K562 (cell line): ENCODE data around the gene RASAL3. TPM values are rescaled to one million over a fixed set of nuclear protein-coding genes. Genes with fewer than 3 reads are reported as not detected.

Source experiments
- ATAC-seq: fragments of 200-7000 bp; cut with Tn5 transposase; 3 replicates; pipeline ENCODE4 v1.9.1; 2020; ENCODE audit warnings: moderate library complexity
- BruUV-seq: library from RNA; stranded (reverse); fragments of 400-500 nt; replicated peaks from 2 replicates; lab custom pipeline; 2021; lab: Mats Ljungman, UMichigan
- CTCF ChIA-PET: fragments of 300-600 bp; formaldehyde crosslinking; extraction: SDS; loops from one replicate; lab custom pipeline; 2021; ENCODE audit warnings: low intra/inter-chr PET ratio; lab: Yijun Ruan, JAX
- POLR2A ChIA-PET: fragments of 300-600, 350-650 bp; sonication (Branson Sonifier 250); formaldehyde crosslinking; extraction: SDS; loops from one replicate; lab custom pipeline; 2021; ENCODE audit warnings: antibody characterized with exemption, inconsistent platforms; lab: Yijun Ruan, JAX
- DNase-seq, 4 experiments: peaks; one replicate each; pipeline versions ENCODE4 v3.0.0 to v3.0.0-alpha.2; 2011 to 2018; ENCODE audit warnings: low spot score in 3 of 4, mixed read lengths in 3 of 4; ENCODE audit errors: extremely low read depth in 1 of 4
- FAIRE-seq: peaks from 2 replicates; lab custom pipeline; 2011; peaks lifted over from hg19 to GRCh38; lab: Jason Lieb, UNC
- H2AFZ ChIP-seq: 2 replicates; pipeline ENCODE4 v1.6.0; 2011; ENCODE audit warnings: low read depth, low read length, control low read depth, inconsistent platforms
- H3K27ac ChIP-seq: fragments of 200-600 bp; 3 replicates; pipeline ENCODE4 v1.8.0; 2011; ENCODE audit warnings: low read depth, mild to moderate bottlenecking, control low read depth, inconsistent platforms, low read length, moderate library complexity, mixed read lengths; ENCODE audit errors: extremely low read depth
- H3K27me3 ChIP-seq, 2 experiments: fragments of 300-600 bp in 1 of 2; 2 replicates in 1 of 2; 3 replicates in 1 of 2; pipeline versions ENCODE4 v1.6.0 to v1.8.0; 2011; ENCODE audit warnings: inconsistent platforms in 2 of 2, low read length in 2 of 2, mild to moderate bottlenecking in 1 of 2, mixed read lengths in 1 of 2, moderate library complexity in 1 of 2; ENCODE audit not compliant: control insufficient read depth in 2 of 2, insufficient read depth in 2 of 2
- H3K36me3 ChIP-seq: fragments of 300-600 bp; 3 replicates; pipeline ENCODE4 v1.8.0; 2011; ENCODE audit warnings: mild to moderate bottlenecking, low read length, inconsistent platforms; ENCODE audit not compliant: control insufficient read depth, insufficient read depth
- H3K4me1 ChIP-seq, 2 experiments: fragments of 200-600 bp in 1 of 2; replicated peaks in 1 of 2; 2 replicates in 1 of 2; 3 replicates in 1 of 2; pipeline versions ENCODE4 v1.5.1 to v1.8.0; 2011; ENCODE audit warnings: inconsistent platforms in 2 of 2, low read length in 2 of 2, mild to moderate bottlenecking in 1 of 2, mixed read lengths in 1 of 2, moderate library complexity in 1 of 2; ENCODE audit not compliant: control insufficient read depth in 2 of 2, insufficient read depth in 2 of 2
- H3K4me2 ChIP-seq: 2 replicates; pipeline ENCODE4 v1.6.1; 2011; ENCODE audit warnings: low read length, control low read depth, inconsistent platforms, mixed read lengths; ENCODE audit not compliant: insufficient read depth
- H3K4me3 ChIP-seq: fragments of 200-600 bp; sonication (generic), shearing (Covaris generic); 2 replicates; pipeline ENCODE4 v1.5.1; 2016; ENCODE audit warnings: control low read depth, inconsistent platforms
- H3K79me2 ChIP-seq: fragments of 200-600 bp; 3 replicates; pipeline ENCODE4 v1.8.0; 2011; ENCODE audit warnings: low read length, inconsistent platforms; ENCODE audit not compliant: control insufficient read depth, insufficient read depth
- H3K9ac ChIP-seq, 2 experiments: 2 replicates each; pipeline versions ENCODE4 v1.6.0 to v1.6.1; 2011; ENCODE audit warnings: low read depth in 2 of 2, low read length in 2 of 2, control low read depth in 1 of 2, inconsistent platforms in 1 of 2, mild to moderate bottlenecking in 1 of 2, mixed read lengths in 1 of 2; ENCODE audit not compliant: insufficient read depth in 1 of 2
- H3K9me1 ChIP-seq: one replicate; pipeline ENCODE4 v1.6.0; 2011; ENCODE audit warnings: inconsistent platforms, mild to moderate bottlenecking, low read length, moderate library complexity; ENCODE audit not compliant: control insufficient read depth, insufficient read depth
- H3K9me3 ChIP-seq: replicated peaks from 2 replicates; pipeline ENCODE4 v1.5.1; 2011; ENCODE audit warnings: low read depth, low read length, inconsistent platforms; ENCODE audit not compliant: control insufficient read depth, insufficient read depth
- H4K20me1 ChIP-seq: replicated peaks from 2 replicates; pipeline ENCODE4 v1.6.1; 2011; ENCODE audit warnings: low read length, inconsistent platforms, mixed read lengths; ENCODE audit not compliant: control insufficient read depth, insufficient read depth
- CHD2 ChIP-seq: IDR thresholded peaks from 2 replicates; pipeline ENCODE4 v1.6.1; 2011; ENCODE audit warnings: low read depth, low read length
- ESRRB ChIP-seq: fragments of 250-450 bp; sonication (Bioruptor Pico); IDR thresholded peaks from 2 replicates; pipeline ENCODE4 v1.5.0; 2020; ENCODE audit warnings: mild to moderate bottlenecking, moderate library complexity, borderline replicate concordance
- PCBP2 ChIP-seq: fragments of 200-400 bp; formaldehyde crosslinking; IDR thresholded peaks from 2 replicates; pipeline ENCODE4 v1.6.1; 2018; ENCODE audit warnings: low read length, low read depth, mild to moderate bottlenecking, moderate library complexity; ENCODE audit not compliant: poor library complexity, severe bottlenecking
- POLR2G ChIP-seq: fragments of 200-400 bp; formaldehyde crosslinking; IDR thresholded peaks from 2 replicates; pipeline ENCODE4 v1.6.1; 2017; ENCODE audit warnings: low read depth, mild to moderate bottlenecking, antibody characterized with exemption, low read length, moderate library complexity
- RBFOX2 ChIP-seq: fragments of 200-400 bp; formaldehyde crosslinking; IDR thresholded peaks from 2 replicates; pipeline ENCODE4 v1.6.1; 2017; ENCODE audit warnings: low read depth, mild to moderate bottlenecking, low read length, moderate library complexity
- SMARCC2 ChIP-seq: fragments of 450-650 bp; IDR thresholded peaks from 2 replicates; pipeline ENCODE4 v1.6.1; 2017; ENCODE audit warnings: antibody characterized with exemption, moderate library complexity, mild to moderate bottlenecking, low read depth
- WGBS: fragments of 100-300 bp; shearing (Covaris generic); methylation state at CpG from one replicate; pipeline ENCODE4 v1.1.6; 2016; ENCODE audit warnings: low coverage, mixed read lengths; ENCODE audit not compliant: insufficient coverage; ENCODE audit errors: missing lambda C conversion rate; 5-methylcytosine and 5-hydroxymethylcytosine counted together
- in situ Hi-C: fragments of 300-500 bp; cut with MboI; formaldehyde crosslinking; loops from 4 replicates; pipeline ENCODE4 v1.15.0; 2018; ENCODE audit warnings: inconsistent platforms, mixed read lengths
- intact Hi-C: fragments of 100-400 bp; cut with micrococcal nuclease; formaldehyde crosslinking; loops from 2 replicates; pipeline ENCODE4 v1.14.2; 2022
- polyA plus RNA-seq, 8 experiments: library from polyadenylated mRNA; depleted of rRNA in 4 of 8; stranded (reverse) in 5 of 8; unstranded in 3 of 8; fragments of >200 nt; fragmentation: Nextera tagmentation in 2 of 8; fragmentation: Illumina TruSeq in 1 of 8; extraction: Ambion mirVana in 2 of 8; extraction: Trizol in 1 of 8; gene quantifications; 2 replicates each; pipeline versions ENCODE4 v1.2.1 to v1.2.3, GENCODE V29; 2011 to 2014; ENCODE audit warnings: inconsistent platforms in 1 of 8, missing spikeins in 1 of 8
- total RNA-seq, 7 experiments: library from RNA; depleted of rRNA in 6 of 7; stranded (reverse); fragments of >200 nt in 6 of 7; fragmentation: Illumina TruSeq in 2 of 7; extraction: Trizol in 2 of 7; gene quantifications; 2 replicates each; pipeline versions ENCODE4 v1.2.1 to v1.2.3, GENCODE V29; 2011 to 2021; ENCODE audit warnings: low replicate concordance in 1 of 7
- TF ChIP-seq, protein P1 (sequence below): sonication (generic); formaldehyde crosslinking; IDR thresholded peaks from 2 replicates; pipeline ENCODE4 v1.8.1; 2023; ENCODE audit warnings: mild to moderate bottlenecking, missing genetic modification reagents, moderate library complexity
- TF ChIP-seq, protein P2 (sequence below): fragments of 250-450 bp; sonication (Bioruptor Pico); IDR thresholded peaks from 2 replicates; pipeline ENCODE4 v1.4.0; 2020

Gene RASAL3
- total and polyA plus RNA-seq, 9 of the 15 experiments (the other 6 are each of a cell fraction or from before 2014, with no cell fraction given) = 0.07 to 0.44 TPM; not detected in 7

DNA sequence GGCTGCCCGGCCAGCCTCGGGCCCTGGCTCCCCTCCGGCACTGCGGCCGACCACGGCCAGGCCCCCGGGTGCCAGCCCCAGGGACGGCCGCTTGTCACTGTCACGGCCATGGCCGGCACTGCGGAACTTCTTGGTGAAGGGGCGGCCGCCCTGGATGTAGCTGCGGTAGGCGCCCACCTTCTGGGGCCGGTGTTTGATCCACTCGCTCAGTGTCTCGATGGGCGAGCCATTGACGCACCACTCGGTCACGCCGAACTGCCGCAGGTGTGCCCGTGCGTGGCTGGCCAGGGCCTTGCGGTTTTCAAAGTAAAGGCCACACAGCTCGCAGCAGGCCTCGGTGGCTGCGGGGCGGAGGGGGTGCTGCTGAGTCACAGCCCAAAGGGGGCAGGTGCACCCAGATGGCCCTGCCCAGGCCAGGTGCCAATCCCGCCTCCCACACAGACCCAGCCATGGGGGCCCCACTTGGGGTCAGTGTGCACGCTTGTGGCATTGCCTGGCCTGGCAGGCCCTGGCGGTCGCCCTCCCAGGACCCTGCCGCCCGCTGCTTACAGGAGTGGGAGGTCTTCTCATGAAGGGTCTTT is 39.6 kb downstream of the RASAL3 start:
- CTCF ChIA-PET = no interaction called here
- FAIRE-seq = no peak
- Histone ChIP-seq H3K79me2 (peaks cover 15% of the 10 kb centered on the region), H3K9ac (no peak overlapping the region), H3K4me2 (no peak overlapping the region), H2AFZ (no peak overlapping the region)
- BruUV-seq = no TSS peak
- TF ChIP-seq SMARCC2 = no peak
- no peak for TF ChIP-seq ESRRB (CRISPR knock-in tag)
- TF ChIP-seq, protein P1, sequence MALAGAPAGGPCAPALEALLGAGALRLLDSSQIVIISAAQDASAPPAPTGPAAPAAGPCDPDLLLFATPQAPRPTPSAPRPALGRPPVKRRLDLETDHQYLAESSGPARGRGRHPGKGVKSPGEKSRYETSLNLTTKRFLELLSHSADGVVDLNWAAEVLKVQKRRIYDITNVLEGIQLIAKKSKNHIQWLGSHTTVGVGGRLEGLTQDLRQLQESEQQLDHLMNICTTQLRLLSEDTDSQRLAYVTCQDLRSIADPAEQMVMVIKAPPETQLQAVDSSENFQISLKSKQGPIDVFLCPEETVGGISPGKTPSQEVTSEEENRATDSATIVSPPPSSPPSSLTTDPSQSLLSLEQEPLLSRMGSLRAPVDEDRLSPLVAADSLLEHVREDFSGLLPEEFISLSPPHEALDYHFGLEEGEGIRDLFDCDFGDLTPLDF (CRISPR knock-in tag) = no peak
- no peak for TF ChIP-seq CHD2
- TF ChIP-seq POLR2G = peak; percentile 38; the same call in 1 of the 2 replicates
- TF ChIP-seq, protein P2, sequence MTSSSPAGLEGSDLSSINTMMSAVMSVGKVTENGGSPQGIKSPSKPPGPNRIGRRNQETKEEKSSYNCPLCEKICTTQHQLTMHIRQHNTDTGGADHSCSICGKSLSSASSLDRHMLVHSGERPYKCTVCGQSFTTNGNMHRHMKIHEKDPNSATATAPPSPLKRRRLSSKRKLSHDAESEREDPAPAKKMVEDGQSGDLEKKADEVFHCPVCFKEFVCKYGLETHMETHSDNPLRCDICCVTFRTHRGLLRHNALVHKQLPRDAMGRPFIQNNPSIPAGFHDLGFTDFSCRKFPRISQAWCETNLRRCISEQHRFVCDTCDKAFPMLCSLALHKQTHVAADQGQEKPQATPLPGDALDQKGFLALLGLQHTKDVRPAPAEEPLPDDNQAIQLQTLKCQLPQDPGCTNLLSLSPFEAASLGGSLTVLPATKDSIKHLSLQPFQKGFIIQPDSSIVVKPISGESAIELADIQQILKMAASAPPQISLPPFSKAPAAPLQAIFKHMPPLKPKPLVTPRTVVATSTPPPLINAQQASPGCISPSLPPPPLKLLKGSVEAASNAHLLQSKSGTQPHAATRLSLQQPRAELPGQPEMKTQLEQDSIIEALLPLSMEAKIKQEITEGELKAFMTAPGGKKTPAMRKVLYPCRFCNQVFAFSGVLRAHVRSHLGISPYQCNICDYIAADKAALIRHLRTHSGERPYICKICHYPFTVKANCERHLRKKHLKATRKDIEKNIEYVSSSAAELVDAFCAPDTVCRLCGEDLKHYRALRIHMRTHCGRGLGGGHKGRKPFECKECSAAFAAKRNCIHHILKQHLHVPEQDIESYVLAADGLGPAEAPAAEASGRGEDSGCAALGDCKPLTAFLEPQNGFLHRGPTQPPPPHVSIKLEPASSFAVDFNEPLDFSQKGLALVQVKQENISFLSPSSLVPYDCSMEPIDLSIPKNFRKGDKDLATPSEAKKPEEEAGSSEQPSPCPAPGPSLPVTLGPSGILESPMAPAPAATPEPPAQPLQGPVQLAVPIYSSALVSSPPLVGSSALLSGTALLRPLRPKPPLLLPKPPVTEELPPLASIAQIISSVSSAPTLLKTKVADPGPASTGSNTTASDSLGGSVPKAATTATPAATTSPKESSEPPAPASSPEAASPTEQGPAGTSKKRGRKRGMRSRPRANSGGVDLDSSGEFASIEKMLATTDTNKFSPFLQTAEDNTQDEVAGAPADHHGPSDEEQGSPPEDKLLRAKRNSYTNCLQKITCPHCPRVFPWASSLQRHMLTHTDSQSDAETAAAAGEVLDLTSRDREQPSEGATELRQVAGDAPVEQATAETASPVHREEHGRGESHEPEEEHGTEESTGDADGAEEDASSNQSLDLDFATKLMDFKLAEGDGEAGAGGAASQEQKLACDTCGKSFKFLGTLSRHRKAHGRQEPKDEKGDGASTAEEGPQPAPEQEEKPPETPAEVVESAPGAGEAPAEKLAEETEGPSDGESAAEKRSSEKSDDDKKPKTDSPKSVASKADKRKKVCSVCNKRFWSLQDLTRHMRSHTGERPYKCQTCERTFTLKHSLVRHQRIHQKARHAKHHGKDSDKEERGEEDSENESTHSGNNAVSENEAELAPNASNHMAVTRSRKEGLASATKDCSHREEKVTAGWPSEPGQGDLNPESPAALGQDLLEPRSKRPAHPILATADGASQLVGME (CRISPR knock-in tag) = no peak
- peak; percentile 15; the same call in 1 of the 2 replicates for TF ChIP-seq RBFOX2
- no peak for TF ChIP-seq PCBP2
- TF ChIP-seq, all 486 proteins: peak for 2
- no peak overlapping the region for H3K4me3 ChIP-seq
- no peaks in the 10 kb centered on the region for H3K9me1 ChIP-seq
- intact Hi-C loops (no loop called here), in situ Hi-C loops (no loop called here)
- no peak for ATAC-seq
- H3K4me1 ChIP-seq = peaks cover 2 to 27% of the 10 kb centered on the region in 2 experiments; a peak in 2 of 5 replicates
- H3K9me3 ChIP-seq = no peaks in the 10 kb centered on the region
- POLR2A ChIA-PET = interaction anchor here (0.7 kb wide), 1 partner anchor 869 kb away, joined by 3 read pairs; no protein-coding TSS in a partner anchor
- no peak overlapping the region for H3K27ac ChIP-seq
- no peaks in the 10 kb centered on the region for H3K27me3 ChIP-seq
- DNase-seq = no peak
- peaks cover 72% of the 10 kb centered on the region for H3K36me3 ChIP-seq
- no peaks in the 10 kb centered on the region for H4K20me1 ChIP-seq
- WGBS = 100% methylated on average over 17 of the region's 38 CpGs
